ENCODE results near the gene RBM38.

- TF ChIP-seq, protein P1, sequence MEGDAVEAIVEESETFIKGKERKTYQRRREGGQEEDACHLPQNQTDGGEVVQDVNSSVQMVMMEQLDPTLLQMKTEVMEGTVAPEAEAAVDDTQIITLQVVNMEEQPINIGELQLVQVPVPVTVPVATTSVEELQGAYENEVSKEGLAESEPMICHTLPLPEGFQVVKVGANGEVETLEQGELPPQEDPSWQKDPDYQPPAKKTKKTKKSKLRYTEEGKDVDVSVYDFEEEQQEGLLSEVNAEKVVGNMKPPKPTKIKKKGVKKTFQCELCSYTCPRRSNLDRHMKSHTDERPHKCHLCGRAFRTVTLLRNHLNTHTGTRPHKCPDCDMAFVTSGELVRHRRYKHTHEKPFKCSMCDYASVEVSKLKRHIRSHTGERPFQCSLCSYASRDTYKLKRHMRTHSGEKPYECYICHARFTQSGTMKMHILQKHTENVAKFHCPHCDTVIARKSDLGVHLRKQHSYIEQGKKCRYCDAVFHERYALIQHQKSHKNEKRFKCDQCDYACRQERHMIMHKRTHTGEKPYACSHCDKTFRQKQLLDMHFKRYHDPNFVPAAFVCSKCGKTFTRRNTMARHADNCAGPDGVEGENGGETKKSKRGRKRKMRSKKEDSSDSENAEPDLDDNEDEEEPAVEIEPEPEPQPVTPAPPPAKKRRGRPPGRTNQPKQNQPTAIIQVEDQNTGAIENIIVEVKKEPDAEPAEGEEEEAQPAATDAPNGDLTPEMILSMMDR (tag by site-specific recombination; IDR thresholded peaks at IDR 0.05): no peak
- TF ChIP-seq, protein P2, sequence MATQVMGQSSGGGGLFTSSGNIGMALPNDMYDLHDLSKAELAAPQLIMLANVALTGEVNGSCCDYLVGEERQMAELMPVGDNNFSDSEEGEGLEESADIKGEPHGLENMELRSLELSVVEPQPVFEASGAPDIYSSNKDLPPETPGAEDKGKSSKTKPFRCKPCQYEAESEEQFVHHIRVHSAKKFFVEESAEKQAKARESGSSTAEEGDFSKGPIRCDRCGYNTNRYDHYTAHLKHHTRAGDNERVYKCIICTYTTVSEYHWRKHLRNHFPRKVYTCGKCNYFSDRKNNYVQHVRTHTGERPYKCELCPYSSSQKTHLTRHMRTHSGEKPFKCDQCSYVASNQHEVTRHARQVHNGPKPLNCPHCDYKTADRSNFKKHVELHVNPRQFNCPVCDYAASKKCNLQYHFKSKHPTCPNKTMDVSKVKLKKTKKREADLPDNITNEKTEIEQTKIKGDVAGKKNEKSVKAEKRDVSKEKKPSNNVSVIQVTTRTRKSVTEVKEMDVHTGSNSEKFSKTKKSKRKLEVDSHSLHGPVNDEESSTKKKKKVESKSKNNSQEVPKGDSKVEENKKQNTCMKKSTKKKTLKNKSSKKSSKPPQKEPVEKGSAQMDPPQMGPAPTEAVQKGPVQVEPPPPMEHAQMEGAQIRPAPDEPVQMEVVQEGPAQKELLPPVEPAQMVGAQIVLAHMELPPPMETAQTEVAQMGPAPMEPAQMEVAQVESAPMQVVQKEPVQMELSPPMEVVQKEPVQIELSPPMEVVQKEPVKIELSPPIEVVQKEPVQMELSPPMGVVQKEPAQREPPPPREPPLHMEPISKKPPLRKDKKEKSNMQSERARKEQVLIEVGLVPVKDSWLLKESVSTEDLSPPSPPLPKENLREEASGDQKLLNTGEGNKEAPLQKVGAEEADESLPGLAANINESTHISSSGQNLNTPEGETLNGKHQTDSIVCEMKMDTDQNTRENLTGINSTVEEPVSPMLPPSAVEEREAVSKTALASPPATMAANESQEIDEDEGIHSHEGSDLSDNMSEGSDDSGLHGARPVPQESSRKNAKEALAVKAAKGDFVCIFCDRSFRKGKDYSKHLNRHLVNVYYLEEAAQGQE (tag by site-specific recombination; IDR thresholded peaks at IDR 0.05): no peak
- TF ChIP-seq YY1 (tag by site-specific recombination; IDR thresholded peaks at IDR 0.05) (no peak), ZNF639 (tag by site-specific recombination; IDR thresholded peaks at IDR 0.05) (no peak), RBAK (tag by site-specific recombination; IDR thresholded peaks at IDR 0.05) (no peak), ZNF404 (tag by site-specific recombination; IDR thresholded peaks at IDR 0.05) (no peak), ZNF302 (tag by site-specific recombination; IDR thresholded peaks at IDR 0.05; ENCODE audit: low read depth) (no peak), ZNF707 (tag by site-specific recombination; IDR thresholded peaks at IDR 0.05) (no peak), ZFP3 (tag by site-specific recombination; IDR thresholded peaks at IDR 0.05; ENCODE audit: low read depth) (no peak), SALL2 (tag by site-specific recombination; IDR thresholded peaks at IDR 0.05; ENCODE audit: borderline replicate concordance) (no peak)
These were observed 11.3 kb downstream of the RBM38 start for GRCh38 chr20:57402206-57403125.
